Skeletal muscle satellite cell (primary cell): ENCODE data around the gene EFCAB11.

Source experiments
- H3K27me3 ChIP-seq: 2 replicates; pipeline ENCODE4 v1.7.0; 2013; ENCODE audit warnings: low read length; ENCODE audit not compliant: control insufficient read depth, insufficient read depth
- H3K36me3 ChIP-seq: 2 replicates; pipeline ENCODE4 v1.7.0; 2013; ENCODE audit warnings: mild to moderate bottlenecking, control low read depth, low read length; ENCODE audit not compliant: insufficient read depth
- H3K4me1 ChIP-seq: 2 replicates; pipeline ENCODE4 v1.7.0; 2013; ENCODE audit warnings: low read length; ENCODE audit not compliant: control insufficient read depth, insufficient read depth
- H3K4me2 ChIP-seq: 2 replicates; pipeline ENCODE4 v1.7.0; 2013; ENCODE audit warnings: mild to moderate bottlenecking, low read length
- H3K4me3 ChIP-seq: 2 replicates; pipeline ENCODE4 v1.7.0; 2013; ENCODE audit warnings: low read length
- H3K9ac ChIP-seq: 2 replicates; pipeline ENCODE4 v1.7.0; 2013; ENCODE audit warnings: mild to moderate bottlenecking, low read depth, low read length, moderate library complexity
- H3K9me3 ChIP-seq: replicated peaks from 2 replicates; pipeline ENCODE4 v1.7.0; 2013; ENCODE audit warnings: mild to moderate bottlenecking, control low read depth, low read length

The EFCAB11 gene

DNA sequence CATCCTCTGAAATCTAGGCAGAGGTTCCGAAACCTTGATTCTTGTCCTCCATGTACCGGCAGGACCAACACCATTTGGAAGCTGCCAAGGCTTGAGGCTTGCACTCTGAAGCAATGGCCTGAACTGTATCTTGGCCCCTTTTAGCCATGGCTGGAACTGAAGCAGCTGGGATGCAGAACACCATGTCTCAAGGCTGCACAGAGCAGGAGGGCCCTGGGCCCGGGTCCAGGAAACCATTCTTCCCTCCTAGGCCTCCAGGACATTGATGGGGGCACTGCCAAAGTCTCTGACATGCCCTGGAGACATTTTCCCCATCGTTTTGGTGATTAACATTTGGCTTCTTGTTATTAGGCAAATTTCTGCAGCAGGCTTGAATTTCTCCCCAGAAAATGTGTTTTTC, 198.7 kb downstream of the EFCAB11 start:
- no peak overlapping the region for H3K4me3 ChIP-seq
- H3K36me3 ChIP-seq, result no peaks in the 10 kb centered on the region
- no peaks in the 10 kb centered on the region for H3K27me3 ChIP-seq
- no peak overlapping the region for H3K4me2 ChIP-seq
- no peak overlapping the region for H3K9ac ChIP-seq
- H3K9me3 ChIP-seq, result no peaks in the 10 kb centered on the region
- no peaks in the 10 kb centered on the region for H3K4me1 ChIP-seq

- H3K4me1 ChIP-seq, result peaks cover 5% of the 10 kb centered on the region
- no peak overlapping the region for H3K4me3 ChIP-seq
- H3K4me2 ChIP-seq, result no peak overlapping the region
- no peak overlapping the region for H3K9ac ChIP-seq
- H3K9me3 ChIP-seq, result no peaks in the 10 kb centered on the region
- H3K27me3 ChIP-seq, result no peaks in the 10 kb centered on the region
- no peaks in the 10 kb centered on the region for H3K36me3 ChIP-seq
These were observed 200.6 kb downstream of the EFCAB11 start for GRCh38 chr14:89753828-89754412.

GRCh38 chr14:89750908-89751392, 203.6 kb downstream of the EFCAB11 start:
- Histone ChIP-seq H3K27me3 (no peaks in the 10 kb centered on the region), H3K4me3 (no peak overlapping the region)

GRCh38 chr14:89750281-89750755, 204.2 kb downstream of the EFCAB11 start:
- Histone ChIP-seq H3K4me3 (no peak overlapping the region), H3K27me3 (no peaks in the 10 kb centered on the region), H3K4me1 (peaks cover 17% of the 10 kb centered on the region), H3K9ac (no peak overlapping the region), H3K36me3 (no peaks in the 10 kb centered on the region), H3K4me2 (no peak overlapping the region), H3K9me3 (no peaks in the 10 kb centered on the region)

More at GRCh38 chr14:89750908-89751392, 203.6 kb downstream of the EFCAB11 start:
- Histone ChIP-seq H3K9ac (no peak overlapping the region), H3K9me3 (no peaks in the 10 kb centered on the region), H3K4me1 (peaks cover 17% of the 10 kb centered on the region), H3K36me3 (no peaks in the 10 kb centered on the region), H3K4me2 (no peak overlapping the region)

DNA sequence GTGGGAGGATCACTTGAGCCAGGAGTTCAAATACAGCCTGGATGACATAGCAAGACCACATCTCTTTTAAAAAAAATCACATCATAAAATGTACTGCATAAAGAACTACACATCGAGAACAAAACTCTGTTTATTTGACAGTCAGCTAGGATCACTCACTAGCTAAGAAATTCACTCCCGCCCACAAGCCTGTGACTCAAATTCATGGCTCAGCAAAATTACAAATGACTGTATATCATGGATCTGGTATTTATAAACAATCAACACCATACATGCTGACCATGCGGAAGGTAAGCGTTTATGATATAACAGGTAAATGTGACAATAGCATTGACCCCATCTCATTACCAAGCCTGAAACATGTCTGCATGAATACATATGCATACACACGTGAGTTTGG, 206.5 kb downstream of the EFCAB11 start:
- Histone ChIP-seq H3K4me2 (peak overlapping the region; percentile 42), H3K4me3 (no peak overlapping the region), H3K4me1 (peaks cover 17% of the 10 kb centered on the region), H3K27me3 (no peaks in the 10 kb centered on the region), H3K9me3 (no peaks in the 10 kb centered on the region), H3K36me3 (no peaks in the 10 kb centered on the region), H3K9ac (peak overlapping the region; percentile 42)

DNA sequence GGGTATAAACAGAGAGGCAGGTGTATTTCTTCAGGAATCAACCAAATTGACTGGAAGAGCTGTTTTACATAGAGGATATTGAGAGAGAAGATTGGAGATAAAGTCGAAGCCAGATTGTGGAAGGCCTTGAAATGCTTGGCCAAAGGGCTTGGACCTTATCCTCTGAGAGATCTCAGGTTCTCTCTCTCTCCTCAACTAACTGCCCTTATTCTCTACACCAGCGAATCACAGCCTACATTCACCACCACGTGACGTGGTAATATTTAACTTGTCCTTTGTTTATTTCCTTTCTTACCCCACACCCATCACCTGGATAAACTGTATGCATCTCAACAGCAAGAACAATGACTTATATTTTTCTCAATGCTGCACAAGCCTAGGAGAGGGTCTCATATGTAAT, 207.4 kb downstream of the EFCAB11 start:
- H3K36me3 ChIP-seq, result no peaks in the 10 kb centered on the region
- H3K27me3 ChIP-seq, result no peaks in the 10 kb centered on the region
- peaks cover 17% of the 10 kb centered on the region for H3K4me1 ChIP-seq
- no peak overlapping the region for H3K4me3 ChIP-seq
- H3K4me2 ChIP-seq, result no peak overlapping the region
- H3K9me3 ChIP-seq, result no peaks in the 10 kb centered on the region
- H3K9ac ChIP-seq, result no peak overlapping the region

GRCh38 chr14:89746654-89747053, 207.9 kb downstream of the EFCAB11 start:
- no peaks in the 10 kb centered on the region for H3K36me3 ChIP-seq
- no peaks in the 10 kb centered on the region for H3K27me3 ChIP-seq
- peaks cover 17% of the 10 kb centered on the region for H3K4me1 ChIP-seq
- no peak overlapping the region for H3K9ac ChIP-seq
- H3K4me2 ChIP-seq, result no peak overlapping the region
- H3K9me3 ChIP-seq, result no peaks in the 10 kb centered on the region
- H3K4me3 ChIP-seq, result no peak overlapping the region

DNA sequence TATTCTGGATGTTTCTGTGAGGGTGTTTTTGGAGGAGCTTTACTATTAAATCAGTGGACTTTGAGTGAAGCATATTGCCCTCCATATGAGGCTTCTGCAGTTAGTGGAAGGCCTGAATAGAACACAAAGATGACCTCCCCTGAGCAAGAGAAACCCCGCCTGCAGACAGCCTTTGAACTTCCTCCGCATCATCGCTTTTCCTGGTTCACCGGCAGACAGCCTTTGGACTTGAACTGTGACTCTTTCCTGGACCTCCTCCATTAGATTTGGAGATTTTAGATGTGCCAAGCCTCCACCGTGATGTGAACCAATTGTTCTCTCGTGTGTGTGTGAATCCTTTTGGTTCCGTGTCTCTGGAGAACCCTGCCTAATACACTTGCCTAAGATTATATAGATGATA, 208.4 kb downstream of the EFCAB11 start:
- Histone ChIP-seq H3K4me3 (no peak overlapping the region), H3K9ac (no peak overlapping the region), H3K36me3 (no peaks in the 10 kb centered on the region), H3K27me3 (no peaks in the 10 kb centered on the region), H3K4me1 (peaks cover 17% of the 10 kb centered on the region), H3K9me3 (no peaks in the 10 kb centered on the region), H3K4me2 (no peak overlapping the region)
